GM23248 (cell line): ENCODE measurements around the gene SSU72. TPM values are rescaled to one million over a fixed set of nuclear protein-coding genes. Genes with fewer than 3 reads are reported as not detected.

Experiments used
- DNase-seq: peaks from one replicate; pipeline ENCODE4 v3.0.0-alpha.2; 2015
- H2AFZ ChIP-seq: fragments of 200-600 bp; sonication (generic); 2 replicates; pipeline ENCODE4 v1.6.1; 2016; ENCODE audit warnings: antibody characterized with exemption
- H3F3A ChIP-seq: fragments of 200-600 bp; sonication (generic); 2 replicates; pipeline ENCODE4 v1.6.1; 2016; ENCODE audit warnings: mild to moderate bottlenecking, antibody characterized with exemption, mixed run types; ENCODE audit not compliant: insufficient read depth
- H3K27ac ChIP-seq: fragments of 200-600 bp; sonication (generic); 2 replicates; pipeline ENCODE4 v1.5.1; 2016; ENCODE audit warnings: mild to moderate bottlenecking
- H3K27me3 ChIP-seq: fragments of 200-600 bp; sonication (generic); replicated peaks from 2 replicates; pipeline ENCODE4 v1.6.1; 2016; ENCODE audit warnings: mild to moderate bottlenecking; ENCODE audit not compliant: insufficient read depth
- H3K36me3 ChIP-seq: fragments of 200-600 bp; sonication (generic); 2 replicates; pipeline ENCODE4 v1.6.1; 2016; ENCODE audit warnings: low read depth, mild to moderate bottlenecking
- H3K4me1 ChIP-seq: fragments of 200-600 bp; sonication (generic); 2 replicates; pipeline ENCODE4 v1.6.1; 2016; ENCODE audit warnings: mild to moderate bottlenecking; ENCODE audit not compliant: insufficient read depth
- H3K4me2 ChIP-seq: fragments of 200-600 bp; sonication (generic); one replicate; pipeline ENCODE4 v1.6.1; 2016; ENCODE audit warnings: mild to moderate bottlenecking; ENCODE audit not compliant: unreplicated experiment
- H3K4me3 ChIP-seq: fragments of 200-600 bp; sonication (generic); 2 replicates; pipeline ENCODE4 v1.5.1; 2016; ENCODE audit warnings: mild to moderate bottlenecking
- H3K79me2 ChIP-seq: fragments of 200-600 bp; sonication (generic); 2 replicates; pipeline ENCODE4 v1.6.1; 2016; ENCODE audit warnings: mild to moderate bottlenecking; ENCODE audit not compliant: insufficient read depth
- H3K9ac ChIP-seq: fragments of 200-600 bp; sonication (generic); 2 replicates; pipeline ENCODE4 v1.6.1; 2016; ENCODE audit warnings: mild to moderate bottlenecking
- H3K9me2 ChIP-seq: fragments of 200-600 bp; sonication (generic); 2 replicates; pipeline ENCODE4 v1.6.1; 2016; ENCODE audit warnings: mixed run types, mild to moderate bottlenecking, moderate library complexity; ENCODE audit not compliant: insufficient read depth
- H3K9me3 ChIP-seq: fragments of 200-600 bp; sonication (generic); one replicate; pipeline ENCODE4 v1.6.1; 2017; ENCODE audit warnings: low read depth
- H4K20me1 ChIP-seq: fragments of 200-600 bp; sonication (generic); 2 replicates; pipeline ENCODE4 v1.6.0; 2016; ENCODE audit not compliant: insufficient read depth
- EZH2 ChIP-seq: fragments of 200-600 bp; sonication (generic); IDR thresholded peaks from 2 replicates; pipeline ENCODE4 v1.6.1; 2018; ENCODE audit warnings: antibody characterized with exemption, mild to moderate bottlenecking; ENCODE audit not compliant: insufficient read depth, poor library complexity, severe bottlenecking
- EZH2phosphoT487 ChIP-seq: fragments of 200-600 bp; sonication (generic); IDR thresholded peaks from 2 replicates; pipeline ENCODE4 v1.6.1; 2018; ENCODE audit warnings: antibody characterized with exemption, moderate library complexity, mild to moderate bottlenecking, low read depth; ENCODE audit not compliant: insufficient read depth
- WGBS, 2 experiments: methylation state at CpG; one replicate each; pipeline ENCODE4 v1.1.6; 2015 to 2017; ENCODE audit warnings: low lambda C conversion rate in 2 of 2, low coverage in 1 of 2; ENCODE audit errors: missing lambda C conversion rate in 2 of 2; 5-methylcytosine and 5-hydroxymethylcytosine counted together
- in situ Hi-C: fragments of 300-500 bp; cut with MboI; formaldehyde crosslinking; loops from 2 replicates; pipeline ENCODE4 v1.15.0; 2020
- polyA plus RNA-seq: library from polyadenylated mRNA; unstranded; fragments of >200 nt; fragmentation: Nextera tagmentation; extraction: Ambion mirVana; gene quantifications from 2 replicates; pipeline ENCODE4 v1.2.1, GENCODE V29; 2016
- total RNA-seq: library from RNA; depleted of rRNA; stranded (reverse); fragments of >200 nt; shearing (Covaris generic); gene quantifications from 2 replicates; pipeline ENCODE4 v1.2.3, GENCODE V29; 2014

The SSU72 gene
- total and polyA plus RNA-seq, 2 experiments from 2014 or later = 69.2 to 204 TPM

GRCh38 chr1:1603671-1604373 lies 29.2 kb upstream of the SSU72 start:
- WGBS, 2 experiments = 59 to 63% methylated on average over 13 of the region's 13 CpGs

GRCh38 chr1:1602968-1603506 lies 28.4 kb upstream of the SSU72 start:
- no peaks in the 10 kb centered on the region for H3K9me3 ChIP-seq
- no peak overlapping the region for H3K27ac ChIP-seq
- H3K79me2 ChIP-seq = no peaks in the 10 kb centered on the region
- in situ Hi-C loops = no loop called here
- no peaks in the 10 kb centered on the region for H3K36me3 ChIP-seq
- TF ChIP-seq EZH2phosphoT487 (no peak), EZH2 (no peak)
- no peak overlapping the region for H2AFZ ChIP-seq
- no peak for DNase-seq
- no peaks in the 10 kb centered on the region for H3K4me1 ChIP-seq
- no peak overlapping the region for H3K9ac ChIP-seq
- no peaks in the 10 kb centered on the region for H3K27me3 ChIP-seq
- no peak overlapping the region for H3K4me3 ChIP-seq
- no peaks in the 10 kb centered on the region for H3K9me2 ChIP-seq
- H4K20me1 ChIP-seq = no peaks in the 10 kb centered on the region
- WGBS, 2 experiments = 50 to 61% methylated on average over 13 of the region's 13 CpGs
- H3F3A ChIP-seq = 0 out of 2 replicates have a peak, but pooled peaks cover 4% of the 10 kb centered on the region
- no peak overlapping the region for H3K4me2 ChIP-seq

More at GRCh38 chr1:1603671-1604373, 29.2 kb upstream of the SSU72 start:
- Histone ChIP-seq H3K9me3 (no peaks in the 10 kb centered on the region), H2AFZ (no peak overlapping the region), H3K27ac (no peak overlapping the region), H3K4me1 (no peaks in the 10 kb centered on the region), H3K4me3 (no peak overlapping the region), H3K79me2 (no peaks in the 10 kb centered on the region), H3K4me2 (no peak overlapping the region), H3K9ac (no peak overlapping the region), H4K20me1 (no peaks in the 10 kb centered on the region), H3K9me2 (no peaks in the 10 kb centered on the region), H3K36me3 (no peaks in the 10 kb centered on the region), H3F3A (0 out of 2 replicates have a peak, but pooled peaks cover 4% of the 10 kb centered on the region), H3K27me3 (no peaks in the 10 kb centered on the region)
- no peak for DNase-seq
- in situ Hi-C loops = no loop called here
- no peak for TF ChIP-seq EZH2phosphoT487
- no peak for TF ChIP-seq EZH2

DNA sequence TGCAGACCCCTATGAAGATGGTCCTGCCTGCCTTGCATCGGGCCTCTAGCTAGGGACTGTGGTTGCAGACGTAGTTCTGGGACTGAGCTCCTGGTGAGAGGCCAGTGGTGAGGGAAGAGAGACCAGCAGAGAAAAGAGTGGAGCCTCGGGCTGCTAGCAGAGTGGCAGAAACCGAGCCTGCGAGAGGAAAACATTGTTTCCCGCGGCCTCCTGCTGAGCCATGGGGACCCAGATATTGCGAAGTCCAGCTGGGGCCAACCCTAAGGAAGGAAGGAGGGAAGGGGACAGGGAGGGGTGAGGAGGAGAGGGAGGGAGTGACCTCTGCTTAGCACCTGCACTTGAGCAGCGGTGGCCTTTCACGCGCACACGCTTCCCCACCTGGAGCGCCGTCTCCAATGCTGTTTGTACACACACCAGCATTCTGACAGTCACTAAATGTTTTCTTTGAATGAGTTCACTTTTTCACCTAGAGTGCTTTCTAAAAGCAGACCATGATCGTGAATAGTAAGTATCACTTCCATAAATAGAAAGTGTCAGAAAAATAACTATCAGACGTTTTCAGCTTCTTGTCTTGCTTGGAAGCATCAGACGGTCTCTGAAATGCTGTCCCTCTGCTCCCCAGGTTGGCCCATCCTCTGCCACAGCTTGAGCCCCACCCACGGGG lies 27.8 kb upstream of the SSU72 start:
- Histone ChIP-seq H3K27me3 (no peaks in the 10 kb centered on the region), H4K20me1 (no peaks in the 10 kb centered on the region), H3K9me3 (no peaks in the 10 kb centered on the region), H2AFZ (no peak overlapping the region), H3F3A (0 out of 2 replicates have a peak, but pooled peaks cover 4% of the 10 kb centered on the region), H3K4me2 (no peak overlapping the region), H3K27ac (no peak overlapping the region), H3K79me2 (no peaks in the 10 kb centered on the region), H3K4me3 (no peak overlapping the region), H3K9ac (no peak overlapping the region), H3K9me2 (no peaks in the 10 kb centered on the region), H3K4me1 (no peaks in the 10 kb centered on the region), H3K36me3 (no peaks in the 10 kb centered on the region)
- no peak for TF ChIP-seq EZH2phosphoT487
- no peak for TF ChIP-seq EZH2
- in situ Hi-C loops = no loop called here
- no peak for DNase-seq
- 61 to 65% methylated on average over 14 to 18 of the region's 18 CpGs for WGBS, 2 experiments

DNA sequence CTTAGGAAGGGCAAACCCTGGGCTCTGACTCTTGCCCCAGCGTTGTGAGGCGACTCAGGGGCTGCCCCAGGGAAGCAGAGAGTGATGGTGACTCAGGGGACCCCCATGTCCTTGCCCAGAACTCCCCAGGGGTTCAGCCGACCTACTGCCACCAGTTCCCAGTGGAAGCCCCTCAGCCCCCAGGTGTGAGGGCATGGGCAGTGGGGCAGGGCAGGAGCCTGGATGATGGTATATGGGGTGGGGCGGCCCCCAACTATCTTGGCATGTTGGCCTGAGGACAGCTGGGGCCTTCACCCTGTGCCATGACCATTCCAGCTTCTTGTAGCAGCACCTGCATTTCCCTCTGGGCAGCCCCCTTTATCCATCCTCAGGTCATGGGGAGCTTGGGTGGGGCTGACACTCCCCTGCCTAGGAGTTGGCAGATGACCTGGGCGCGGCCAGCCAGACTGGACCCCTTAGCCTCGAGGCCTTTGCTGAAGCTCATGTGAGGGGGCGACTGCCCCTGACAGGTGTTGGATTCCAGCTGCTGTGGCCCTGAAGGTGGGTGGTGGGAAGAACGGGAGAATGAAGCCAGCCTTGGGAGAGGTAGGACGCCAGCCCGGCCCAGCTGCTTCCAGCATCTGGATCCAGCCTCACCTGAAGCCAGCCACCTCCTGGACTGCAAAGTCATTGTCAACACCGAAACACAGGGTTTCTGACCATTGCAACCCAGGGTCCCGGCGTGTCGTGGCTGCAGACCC lies 27.1 kb upstream of the SSU72 start:
- H3K9me2 ChIP-seq = no peaks in the 10 kb centered on the region
- no peak overlapping the region for H2AFZ ChIP-seq
- no peak overlapping the region for H3K4me3 ChIP-seq
- H3K9me3 ChIP-seq = no peaks in the 10 kb centered on the region
- no peaks in the 10 kb centered on the region for H3K79me2 ChIP-seq
- H3K4me2 ChIP-seq = no peak overlapping the region
- peaks cover under 1% of the 10 kb centered on the region; the same call in 1 of the 2 replicates for H3K27me3 ChIP-seq
- H3K36me3 ChIP-seq = no peaks in the 10 kb centered on the region
- H3K9ac ChIP-seq = no peak overlapping the region
- no peak for DNase-seq
- TF ChIP-seq EZH2phosphoT487 (no peak), EZH2 (no peak)
- 91 to 92% methylated on average over 15 of the region's 15 CpGs for WGBS, 2 experiments
- H3K27ac ChIP-seq = no peak overlapping the region
- H3F3A ChIP-seq = 0 out of 2 replicates have a peak, but pooled peaks cover 4% of the 10 kb centered on the region
- H3K4me1 ChIP-seq = no peaks in the 10 kb centered on the region
- in situ Hi-C loops = no loop called here
- H4K20me1 ChIP-seq = no peaks in the 10 kb centered on the region
